GM12878 (cell line): Measurements from ENCODE around the gene TRIM13.

Experiments
- ASH2L ChIP-seq: fragments of 300-600, 200-600 bp; sonication (generic); IDR thresholded peaks from 2 replicates; pipeline ENCODE4 v1.6.1; 2017; ENCODE audit warnings: low read depth, mild to moderate bottlenecking, borderline replicate concordance
- TAF1 ChIP-seq: IDR thresholded peaks from 2 replicates; pipeline ENCODE4 v1.6.1; 2011; ENCODE audit warnings: mild to moderate bottlenecking, low read depth, low read length, borderline replicate concordance
- ZNF24 ChIP-seq: fragments of 450-650 bp; IDR thresholded peaks from 2 replicates; pipeline ENCODE4 v1.6.1; 2017; ENCODE audit warnings: antibody characterized with exemption, mild to moderate bottlenecking
- ZZZ3 ChIP-seq: IDR thresholded peaks from 2 replicates; pipeline ENCODE4 v1.6.1; 2011; ENCODE audit warnings: low read depth; ENCODE audit not compliant: control insufficient read depth, insufficient read length
- TF ChIP-seq, protein P1 (sequence below): IDR thresholded peaks from 2 replicates; pipeline ENCODE4 v1.6.1; 2011; ENCODE audit warnings: mild to moderate bottlenecking, low read depth, low read length, moderate library complexity; ENCODE audit not compliant: insufficient replicate concordance
- TF ChIP-seq, protein P2 (sequence below): fragments of 450-650 bp; IDR thresholded peaks from 2 replicates; pipeline ENCODE4 v1.6.1; 2016; ENCODE audit warnings: mild to moderate bottlenecking

DNA sequence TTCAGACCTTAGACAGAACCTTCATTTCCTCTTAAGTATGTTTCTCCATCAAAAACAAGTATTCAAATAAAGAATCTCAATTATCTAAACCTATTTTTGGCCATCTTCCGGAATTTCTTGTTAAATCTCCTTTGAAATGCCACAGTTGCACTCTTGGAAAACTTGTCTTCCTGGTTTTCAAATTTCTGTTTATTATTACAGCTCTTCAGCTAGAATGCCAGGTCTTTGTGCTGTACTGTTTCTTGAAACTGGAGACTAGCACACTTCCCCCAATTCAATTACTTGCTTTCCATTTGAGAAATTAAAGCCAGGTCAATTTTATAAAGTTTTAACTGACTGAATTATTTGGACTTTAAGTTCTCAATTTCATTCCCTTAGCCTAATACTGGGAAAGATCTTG is 28.6 kb downstream of the TRIM13 start:
- TF ChIP-seq ZNF24 (no peak), ASH2L (no peak), TAF1 (no peak), ZZZ3 (no peak)
- TF ChIP-seq, protein P1, sequence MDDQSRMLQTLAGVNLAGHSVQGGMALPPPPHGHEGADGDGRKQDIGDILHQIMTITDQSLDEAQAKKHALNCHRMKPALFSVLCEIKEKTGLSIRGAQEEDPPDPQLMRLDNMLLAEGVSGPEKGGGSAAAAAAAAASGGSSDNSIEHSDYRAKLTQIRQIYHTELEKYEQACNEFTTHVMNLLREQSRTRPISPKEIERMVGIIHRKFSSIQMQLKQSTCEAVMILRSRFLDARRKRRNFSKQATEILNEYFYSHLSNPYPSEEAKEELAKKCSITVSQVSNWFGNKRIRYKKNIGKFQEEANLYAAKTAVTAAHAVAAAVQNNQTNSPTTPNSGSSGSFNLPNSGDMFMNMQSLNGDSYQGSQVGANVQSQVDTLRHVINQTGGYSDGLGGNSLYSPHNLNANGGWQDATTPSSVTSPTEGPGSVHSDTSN: no peak
- TF ChIP-seq, protein P2, sequence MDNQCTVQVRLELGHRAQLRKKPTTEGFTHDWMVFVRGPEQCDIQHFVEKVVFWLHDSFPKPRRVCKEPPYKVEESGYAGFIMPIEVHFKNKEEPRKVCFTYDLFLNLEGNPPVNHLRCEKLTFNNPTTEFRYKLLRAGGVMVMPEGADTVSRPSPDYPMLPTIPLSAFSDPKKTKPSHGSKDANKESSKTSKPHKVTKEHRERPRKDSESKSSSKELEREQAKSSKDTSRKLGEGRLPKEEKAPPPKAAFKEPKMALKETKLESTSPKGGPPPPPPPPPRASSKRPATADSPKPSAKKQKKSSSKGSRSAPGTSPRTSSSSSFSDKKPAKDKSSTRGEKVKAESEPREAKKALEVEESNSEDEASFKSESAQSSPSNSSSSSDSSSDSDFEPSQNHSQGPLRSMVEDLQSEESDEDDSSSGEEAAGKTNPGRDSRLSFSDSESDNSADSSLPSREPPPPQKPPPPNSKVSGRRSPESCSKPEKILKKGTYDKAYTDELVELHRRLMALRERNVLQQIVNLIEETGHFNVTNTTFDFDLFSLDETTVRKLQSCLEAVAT: no peak
